OCI-LY7 (cell line): Measurements from ENCODE around the gene MPL. TPM values are rescaled to one million over a fixed set of nuclear protein-coding genes. Genes with fewer than 3 reads are reported as not detected.

Experiments
- BruUV-seq: library from RNA; stranded (reverse); fragments of 400-500 nt; replicated peaks from 2 replicates; lab custom pipeline; 2021; lab: Mats Ljungman, UMichigan
- CTCF ChIA-PET: fragments of 300-600 bp; sonication (Branson Sonifier 250); formaldehyde crosslinking; loops from one replicate; lab custom pipeline; 2022; ENCODE audit warnings: antibody characterized with exemption; ENCODE audit not compliant: unreplicated experiment; lab: Charles Lee
- POLR2A ChIA-PET: fragments of 300-600 bp; sonication (Branson Sonifier 250); formaldehyde crosslinking; loops from one replicate; lab custom pipeline; 2022; ENCODE audit warnings: antibody characterized with exemption; lab: Charles Lee
- DNase-seq: peaks from one replicate; pipeline ENCODE4 v3.0.0-alpha.2; 2015; ENCODE audit warnings: low spot score
- H2AFZ ChIP-seq: fragments of 200-600 bp; sonication (generic), shearing (Covaris generic); 2 replicates; pipeline ENCODE4 v1.6.1; 2014; ENCODE audit warnings: mild to moderate bottlenecking, antibody characterized with exemption, low read length, moderate library complexity
- H3K27ac ChIP-seq: fragments of 200-600 bp; sonication (generic); 2 replicates; pipeline ENCODE4 v1.5.1; 2014; ENCODE audit warnings: mixed run types, low read depth, mild to moderate bottlenecking, moderate library complexity, low read length, inconsistent platforms; ENCODE audit not compliant: poor library complexity, severe bottlenecking
- H3K36me3 ChIP-seq: fragments of 200-600 bp; sonication (generic); 2 replicates; pipeline ENCODE4 v1.6.1; 2014; ENCODE audit warnings: mild to moderate bottlenecking, antibody characterized with exemption, low read length, moderate library complexity, mixed read lengths; ENCODE audit not compliant: insufficient read depth
- H3K4me1 ChIP-seq: fragments of 200-600 bp; sonication (generic); 2 replicates; pipeline ENCODE4 v1.5.1; 2014; ENCODE audit warnings: mild to moderate bottlenecking, low read length; ENCODE audit not compliant: insufficient read depth, poor library complexity, severe bottlenecking
- H3K4me2 ChIP-seq: fragments of 200-600 bp; sonication (generic); 2 replicates; pipeline ENCODE4 v1.6.1; 2014; ENCODE audit warnings: mild to moderate bottlenecking, low read length
- H3K4me3 ChIP-seq: fragments of 200-600 bp; sonication (generic); 2 replicates; pipeline ENCODE4 v1.5.1; 2014; ENCODE audit warnings: mild to moderate bottlenecking, low read depth, low read length; ENCODE audit not compliant: poor library complexity, severe bottlenecking
- H3K79me2 ChIP-seq: fragments of 200-600 bp; sonication (generic); 2 replicates; pipeline ENCODE4 v1.6.1; 2016; ENCODE audit warnings: low read depth, mild to moderate bottlenecking, low read length, moderate library complexity, mixed read lengths; ENCODE audit not compliant: insufficient read depth
- H3K9me2 ChIP-seq: fragments of 200-600 bp; sonication (generic); 2 replicates; pipeline ENCODE4 v1.6.1; 2016; ENCODE audit warnings: mild to moderate bottlenecking, low read length, mixed read lengths; ENCODE audit not compliant: insufficient read depth
- H3K9me3 ChIP-seq: fragments of 200-600 bp; sonication (generic); 2 replicates; pipeline ENCODE4 v1.6.1; 2014; ENCODE audit warnings: mild to moderate bottlenecking, mixed run types, low read length, mixed read lengths
- H4K20me1 ChIP-seq: fragments of 200-600 bp; sonication (generic); 2 replicates; pipeline ENCODE4 v1.6.1; 2014; ENCODE audit warnings: mild to moderate bottlenecking, antibody characterized with exemption, low read length, moderate library complexity, mixed read lengths; ENCODE audit not compliant: insufficient read depth
- EZH2phosphoT487 ChIP-seq: fragments of 200-600 bp; sonication (generic); IDR thresholded peaks from 2 replicates; pipeline ENCODE4 v1.6.1; 2018; ENCODE audit warnings: low read depth, borderline replicate concordance, mild to moderate bottlenecking, mixed run types, antibody characterized with exemption, low read length, moderate library complexity, mixed read lengths
- intact Hi-C: fragments of 100-400 bp; cut with micrococcal nuclease; formaldehyde crosslinking; loops from one replicate; pipeline ENCODE4 v1.10.0; 2022; ENCODE audit not compliant: unreplicated experiment
- total RNA-seq, 2 experiments: library from RNA; depleted of rRNA in 1 of 2; stranded (reverse); fragments of >200 nt in 1 of 2; shearing (Covaris generic) in 1 of 2; gene quantifications; 2 replicates each; pipeline ENCODE4 v1.2.3, GENCODE V29; 2014 to 2022
- TF ChIP-seq, protein P1 (sequence below): fragments of 200-600 bp; sonication (generic); conservative IDR thresholded peaks from 2 replicates; pipeline ENCODE4 v1.5.1; 2014; ENCODE audit warnings: mild to moderate bottlenecking, antibody characterized with exemption, low read length, moderate library complexity, mixed read lengths

The MPL gene
- total RNA-seq, 2 experiments from 2014 or later, result not detected

DNA sequence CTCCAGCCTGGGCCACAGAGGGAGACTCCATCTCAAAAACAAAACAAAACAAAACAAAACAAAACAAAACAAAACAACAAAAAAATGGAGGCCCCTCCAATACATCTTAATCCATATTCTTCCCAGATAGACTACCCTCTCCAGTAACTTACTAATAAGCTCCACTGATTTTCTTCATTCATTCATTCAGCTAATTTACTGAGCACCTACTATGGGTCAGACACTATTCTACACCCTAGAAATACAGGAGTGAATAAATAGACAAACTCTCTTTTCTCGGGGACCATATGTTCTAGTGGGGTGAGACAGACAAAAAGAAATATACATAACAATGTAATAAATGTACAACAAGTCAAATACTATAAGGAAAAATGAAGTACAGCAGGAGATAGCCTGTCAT lies 13.4 kb downstream of the MPL start:
- Histone ChIP-seq H3K4me1 (peaks cover 16% of the 10 kb centered on the region), H2AFZ (no peak overlapping the region), H3K4me3 (no peak overlapping the region), H3K79me2 (no peaks in the 10 kb centered on the region), H3K36me3 (no peaks in the 10 kb centered on the region), H3K4me2 (no peak overlapping the region), H3K27ac (no peak overlapping the region), H4K20me1 (no peaks in the 10 kb centered on the region), H3K9me2 (no peaks in the 10 kb centered on the region), H3K9me3 (no peaks in the 10 kb centered on the region)
- no peak for DNase-seq
- TF ChIP-seq, protein P1, sequence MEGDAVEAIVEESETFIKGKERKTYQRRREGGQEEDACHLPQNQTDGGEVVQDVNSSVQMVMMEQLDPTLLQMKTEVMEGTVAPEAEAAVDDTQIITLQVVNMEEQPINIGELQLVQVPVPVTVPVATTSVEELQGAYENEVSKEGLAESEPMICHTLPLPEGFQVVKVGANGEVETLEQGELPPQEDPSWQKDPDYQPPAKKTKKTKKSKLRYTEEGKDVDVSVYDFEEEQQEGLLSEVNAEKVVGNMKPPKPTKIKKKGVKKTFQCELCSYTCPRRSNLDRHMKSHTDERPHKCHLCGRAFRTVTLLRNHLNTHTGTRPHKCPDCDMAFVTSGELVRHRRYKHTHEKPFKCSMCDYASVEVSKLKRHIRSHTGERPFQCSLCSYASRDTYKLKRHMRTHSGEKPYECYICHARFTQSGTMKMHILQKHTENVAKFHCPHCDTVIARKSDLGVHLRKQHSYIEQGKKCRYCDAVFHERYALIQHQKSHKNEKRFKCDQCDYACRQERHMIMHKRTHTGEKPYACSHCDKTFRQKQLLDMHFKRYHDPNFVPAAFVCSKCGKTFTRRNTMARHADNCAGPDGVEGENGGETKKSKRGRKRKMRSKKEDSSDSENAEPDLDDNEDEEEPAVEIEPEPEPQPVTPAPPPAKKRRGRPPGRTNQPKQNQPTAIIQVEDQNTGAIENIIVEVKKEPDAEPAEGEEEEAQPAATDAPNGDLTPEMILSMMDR, result no peak
- TF ChIP-seq EZH2phosphoT487, result no peak
- POLR2A ChIA-PET, result interaction anchor here (1.3 kb wide), 1 partner anchor 7 kb away, joined by 5 read pairs; the partner anchor contains the start of gene CDC20
- CTCF ChIA-PET, result no interaction called here
- BruUV-seq, result no TSS peak
- intact Hi-C loops, result no loop called here

DNA sequence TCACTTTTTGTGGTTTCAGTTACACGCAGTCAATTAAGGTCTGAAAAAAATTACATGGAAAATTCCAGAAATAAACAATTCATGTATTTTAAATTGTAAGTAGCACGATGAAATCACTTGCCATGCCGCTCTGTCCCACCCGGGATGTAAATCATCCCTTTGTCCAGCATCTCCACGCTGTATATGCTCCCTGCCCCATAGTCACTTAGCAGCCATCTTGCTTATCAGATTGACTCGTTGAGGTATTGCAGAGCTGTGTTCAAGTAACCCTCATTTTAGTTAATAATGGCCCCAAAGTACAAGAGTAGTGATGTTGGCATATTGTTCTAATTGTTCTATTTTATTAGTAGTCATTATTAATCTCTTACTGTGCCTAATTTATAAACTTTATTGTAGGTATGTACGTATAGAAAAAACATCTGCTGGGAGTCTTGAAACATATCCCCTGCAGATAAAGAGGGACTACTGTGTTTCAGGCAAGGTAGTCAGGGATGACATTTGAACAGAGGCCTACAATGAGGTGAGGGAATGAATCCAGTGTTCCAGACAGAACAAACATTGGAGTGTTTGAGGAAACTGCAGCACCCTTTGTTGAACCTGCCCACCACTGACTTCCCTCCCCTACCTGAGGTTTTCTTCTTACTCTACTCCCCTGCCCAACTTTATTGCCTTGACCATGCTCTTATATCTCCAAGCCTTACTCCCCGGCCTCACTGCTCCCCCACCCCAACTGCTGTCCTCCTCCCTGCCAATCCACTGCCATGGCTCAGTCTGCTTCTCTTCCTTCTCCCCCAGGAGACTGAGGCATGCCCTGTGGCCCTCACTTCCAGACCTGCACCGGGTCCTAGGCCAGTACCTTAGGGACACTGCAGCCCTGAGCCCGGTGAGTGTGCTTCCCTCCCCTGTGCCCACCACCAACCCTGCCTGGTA lies 14.1 kb downstream of the MPL start:
- H3K4me3 ChIP-seq, result no peak overlapping the region
- intact Hi-C loops, result no loop called here

More for the DNA sequence above, 14.1 kb downstream of the MPL start:
- no peak for DNase-seq
- H2AFZ ChIP-seq, result no peak overlapping the region
- no peaks in the 10 kb centered on the region for H3K79me2 ChIP-seq
- TF ChIP-seq EZH2phosphoT487, result no peak
- TF ChIP-seq, protein P1, result no peak
- H3K9me2 ChIP-seq, result no peaks in the 10 kb centered on the region
- H3K4me1 ChIP-seq, result peaks cover 16% of the 10 kb centered on the region
- no TSS peak for BruUV-seq
- ChIA-PET CTCF (no interaction called here), POLR2A (no interaction called here)
- no peak overlapping the region for H3K4me2 ChIP-seq
- H3K27ac ChIP-seq, result no peak overlapping the region
- no peaks in the 10 kb centered on the region for H3K9me3 ChIP-seq
- H4K20me1 ChIP-seq, result no peaks in the 10 kb centered on the region
- H3K36me3 ChIP-seq, result no peaks in the 10 kb centered on the region
